H1 (cell line): Measurements from ENCODE around the gene DNASE2B. TPM values are rescaled to one million over a fixed set of nuclear protein-coding genes. Genes with fewer than 3 reads are reported as not detected.

ENCODE experiments used
- CTCF ChIA-PET: fragments of 300-600 bp; sonication (Branson Sonifier 250); formaldehyde crosslinking; loops from one replicate; lab custom pipeline; 2021; ENCODE audit not compliant: partially characterized antibody; lab: Charles Lee
- POLR2A ChIA-PET: fragments of 300-600 bp; sonication (Branson Sonifier 250); formaldehyde crosslinking; loops from one replicate; lab custom pipeline; 2021; ENCODE audit warnings: inconsistent platforms; ENCODE audit not compliant: partially characterized antibody; lab: Charles Lee
- DNase-seq, 2 experiments: peaks; one replicate each; pipeline versions ENCODE4 v3.0.0 to v3.0.0-alpha.2; 2010 to 2022; ENCODE audit warnings: low spot score in 2 of 2, low read depth in 1 of 2, mixed read lengths in 1 of 2
- FAIRE-seq: peaks from 2 replicates; lab custom pipeline; 2011; peaks lifted over from hg19 to GRCh38; lab: Jason Lieb, UNC
- H2AFZ ChIP-seq: 2 replicates; pipeline ENCODE4 v1.8.1; 2012; ENCODE audit warnings: low read length, inconsistent platforms
- H2AK5ac ChIP-seq: 2 replicates; pipeline ENCODE4 v1.6.1; 2013; ENCODE audit warnings: low read depth, low read length
- H2BK120ac ChIP-seq: replicated peaks from 2 replicates; pipeline ENCODE3; 2013; ENCODE audit warnings: low read depth, low read length, inconsistent platforms
- H2BK12ac ChIP-seq: 2 replicates; pipeline ENCODE4 v1.6.1; 2013; ENCODE audit warnings: low read depth, low read length
- H2BK15ac ChIP-seq: 2 replicates; pipeline ENCODE4 v1.6.1; 2013; ENCODE audit warnings: low read length
- H2BK20ac ChIP-seq: 2 replicates; pipeline ENCODE4 v1.6.1; 2013; ENCODE audit warnings: low read length
- H2BK5ac ChIP-seq: 2 replicates; pipeline ENCODE4 v1.6.1; 2013; ENCODE audit warnings: low read depth, low read length
- H3K14ac ChIP-seq: 2 replicates; pipeline ENCODE4 v1.6.1; 2013; ENCODE audit warnings: inconsistent platforms; ENCODE audit not compliant: insufficient read length
- H3K18ac ChIP-seq: 2 replicates; pipeline ENCODE4 v1.6.1; 2013; ENCODE audit warnings: low read length; ENCODE audit errors: extremely low read depth
- H3K23ac ChIP-seq: 2 replicates; pipeline ENCODE4 v1.6.1; 2013; ENCODE audit warnings: inconsistent platforms; ENCODE audit not compliant: insufficient read length
- H3K23me2 ChIP-seq: 2 replicates; pipeline ENCODE4 v1.6.1; 2013; ENCODE audit warnings: low read depth, low read length
- H3K27ac ChIP-seq: 2 replicates; pipeline ENCODE4 v1.6.1; 2011; ENCODE audit warnings: low read depth, low read length, inconsistent platforms
- H3K27me3 ChIP-seq, 4 experiments: replicated peaks in 1 of 4; 1 replicate in 1 of 4; 2 replicates in 3 of 4; pipeline versions ENCODE4 v1.6.1 to v1.8.1; 2011 to 2013; ENCODE audit warnings: low read length in 3 of 4, mild to moderate bottlenecking in 3 of 4, inconsistent platforms in 2 of 4, mixed read lengths in 2 of 4, moderate library complexity in 1 of 4; ENCODE audit not compliant: control insufficient read depth in 3 of 4, insufficient read depth in 3 of 4; ENCODE audit errors: extremely low read depth in 1 of 4
- H3K36me3 ChIP-seq, 4 experiments: 2 replicates each; pipeline versions ENCODE4 v1.6.1 to v1.8.1; 2011 to 2013; ENCODE audit warnings: mild to moderate bottlenecking in 4 of 4, low read length in 3 of 4, moderate library complexity in 2 of 4, control low read depth in 1 of 4, inconsistent platforms in 1 of 4; ENCODE audit not compliant: insufficient read depth in 4 of 4, control insufficient read depth in 2 of 4
- H3K4ac ChIP-seq: replicated peaks from 2 replicates; pipeline ENCODE3; 2013; ENCODE audit warnings: low read length, low read depth, mixed read lengths, inconsistent platforms; ENCODE audit not compliant: insufficient read length
- H3K4me1 ChIP-seq, 4 experiments: replicated peaks in 1 of 4; 1 replicate in 1 of 4; 2 replicates in 3 of 4; pipeline versions ENCODE4 v1.6.1 to v1.8.1; 2011 to 2013; ENCODE audit warnings: low read length in 3 of 4, inconsistent platforms in 2 of 4, mixed read lengths in 1 of 4; ENCODE audit not compliant: insufficient read depth in 4 of 4, control insufficient read depth in 3 of 4
- H3K4me2 ChIP-seq, 2 experiments: 2 replicates each; pipeline versions ENCODE4 v1.6.1 to v1.8.1; 2011 to 2013; ENCODE audit warnings: low read depth in 2 of 2, low read length in 2 of 2, control low read depth in 1 of 2, inconsistent platforms in 1 of 2, mild to moderate bottlenecking in 1 of 2; ENCODE audit not compliant: insufficient read depth in 1 of 2
- H3K4me3 ChIP-seq, 4 experiments: fragments of 200-600, 300-600 bp in 1 of 4; sonication (generic), shearing (Covaris generic), sonication (Bioruptor Twin) in 1 of 4; 2 replicates each; pipeline versions ENCODE4 v1.5.1 to v1.8.1; 2011 to 2016; ENCODE audit warnings: low read length in 4 of 4, low read depth in 3 of 4, control low read depth in 2 of 4, inconsistent platforms in 2 of 4, mild to moderate bottlenecking in 2 of 4, mixed read lengths in 1 of 4, moderate library complexity in 1 of 4; ENCODE audit not compliant: insufficient read depth in 2 of 4; ENCODE audit errors: extremely low read depth in 1 of 4
- H3K56ac ChIP-seq: replicated peaks from 2 replicates; pipeline ENCODE3; 2013; ENCODE audit warnings: low read depth, mild to moderate bottlenecking, mixed read lengths, low read length, inconsistent platforms; ENCODE audit not compliant: insufficient read length
- H3K79me1 ChIP-seq: 2 replicates; pipeline ENCODE4 v1.6.1; 2013; ENCODE audit warnings: low read depth, low read length, control low read depth
- H3K79me2 ChIP-seq, 2 experiments: 2 replicates each; pipeline versions ENCODE4 v1.6.1 to v1.8.1; 2012 to 2013; ENCODE audit warnings: low read length in 2 of 2, mild to moderate bottlenecking in 2 of 2, inconsistent platforms in 1 of 2; ENCODE audit not compliant: insufficient read depth in 2 of 2, control insufficient read depth in 1 of 2
- H3K9ac ChIP-seq, 4 experiments: replicated peaks in 1 of 4; 1 replicate in 1 of 4; 2 replicates in 3 of 4; pipeline versions ENCODE4 v1.6.1 to v1.8.1; 2011 to 2013; ENCODE audit warnings: low read depth in 3 of 4, low read length in 3 of 4, control low read depth in 2 of 4, mild to moderate bottlenecking in 2 of 4, moderate library complexity in 2 of 4, inconsistent platforms in 1 of 4; ENCODE audit errors: extremely low read depth in 1 of 4
- H3K9me3 ChIP-seq, 2 experiments: 2 replicates each; pipeline versions ENCODE4 v1.6.1 to v1.8.1; 2012 to 2013; ENCODE audit warnings: mild to moderate bottlenecking in 2 of 2, moderate library complexity in 2 of 2, control low read depth in 1 of 2, inconsistent platforms in 1 of 2, low read depth in 1 of 2, low read length in 1 of 2, mixed read lengths in 1 of 2; ENCODE audit not compliant: insufficient read depth in 2 of 2
- H4K20me1 ChIP-seq, 2 experiments: replicated peaks in 1 of 2; 2 replicates each; pipeline versions ENCODE3 to v1.8.1; 2011 to 2013; ENCODE audit warnings: inconsistent platforms in 2 of 2, low read length in 2 of 2, mild to moderate bottlenecking in 1 of 2; ENCODE audit not compliant: insufficient read depth in 2 of 2, control insufficient read depth in 1 of 2
- H4K5ac ChIP-seq: 2 replicates; pipeline ENCODE4 v1.6.1; 2013; ENCODE audit warnings: low read length, low read depth, mixed read lengths, inconsistent platforms; ENCODE audit not compliant: insufficient read length
- H4K8ac ChIP-seq: 2 replicates; pipeline ENCODE4 v1.8.0; 2013; ENCODE audit warnings: mild to moderate bottlenecking, moderate library complexity, low read length, inconsistent platforms; ENCODE audit not compliant: insufficient read depth; ENCODE audit errors: extremely low read depth
- H4K91ac ChIP-seq: replicated peaks from 2 replicates; pipeline ENCODE3; 2013; ENCODE audit warnings: low read length, mixed read lengths, inconsistent platforms; ENCODE audit not compliant: insufficient read length
- CBX5 ChIP-seq: fragments of 300-800, 300-1000 bp; sonication (generic); IDR thresholded peaks from 2 replicates; pipeline ENCODE4 v1.7.1; 2016; ENCODE audit warnings: antibody characterized with exemption, low read length, low read depth
- CEBPB ChIP-seq: IDR thresholded peaks from 2 replicates; pipeline ENCODE4 v1.6.1; 2012; ENCODE audit warnings: low read depth, low read length
- RAD21 ChIP-seq, 2 experiments: IDR thresholded peaks in 1 of 2; conservative IDR thresholded peaks in 1 of 2; 2 replicates each; pipeline ENCODE4 v1.6.1; 2011; ENCODE audit warnings: low read depth in 2 of 2, low read length in 2 of 2, improper control_type of control experiment in 1 of 2, inconsistent platforms in 1 of 2, mild to moderate bottlenecking in 1 of 2, moderate library complexity in 1 of 2
- SP2 ChIP-seq: IDR thresholded peaks from 2 replicates; pipeline ENCODE4 v1.6.1; 2012; ENCODE audit warnings: mild to moderate bottlenecking, low read length, inconsistent platforms
- WGBS, 2 experiments: shearing (Covaris generic) in 1 of 2; methylation state at CpG; one replicate each; pipeline versions ENCODE4 v1.1.6 to v1.1.7; 2013 to 2015; ENCODE audit warnings: low lambda C conversion rate in 2 of 2, mixed read lengths in 2 of 2, inconsistent platforms in 1 of 2, low coverage in 1 of 2, missing lambda C conversion rate in 1 of 2; ENCODE audit not compliant: insufficient replicate concordance in 2 of 2, insufficient coverage in 1 of 2, insufficient read length in 1 of 2; ENCODE audit errors: extremely low coverage in 1 of 2, missing lambda C conversion rate in 1 of 2; 5-methylcytosine and 5-hydroxymethylcytosine counted together
- polyA plus RNA-seq, 7 experiments: library from polyadenylated mRNA; depleted of rRNA in 3 of 7; stranded (reverse) in 5 of 7; unstranded in 2 of 7; fragments of >200 nt in 5 of 7; fragments of 200-250 nt in 2 of 7; gene quantifications; 1 replicate in 5 of 7; 2 replicates in 1 of 7; 4 replicates in 1 of 7; pipeline versions ENCODE4 v1.2.1 to v1.2.3, GENCODE V29; 2011 to 2013; ENCODE audit warnings: missing spikeins in 2 of 7, mixed read lengths in 2 of 7
- total RNA-seq: library from RNA; stranded (reverse); fragmentation: NEBNext Ultra II Directional; extraction: Animal tissue kit (Norgen Biotek cat#: 25700); gene quantifications from 2 replicates; pipeline ENCODE4 v1.2.1, GENCODE V29; 2021

Gene DNASE2B
- total and polyA plus RNA-seq, 2 of the 8 experiments (the other 6 are each of a cell fraction or from before 2014, with no cell fraction given): not detected

DNA sequence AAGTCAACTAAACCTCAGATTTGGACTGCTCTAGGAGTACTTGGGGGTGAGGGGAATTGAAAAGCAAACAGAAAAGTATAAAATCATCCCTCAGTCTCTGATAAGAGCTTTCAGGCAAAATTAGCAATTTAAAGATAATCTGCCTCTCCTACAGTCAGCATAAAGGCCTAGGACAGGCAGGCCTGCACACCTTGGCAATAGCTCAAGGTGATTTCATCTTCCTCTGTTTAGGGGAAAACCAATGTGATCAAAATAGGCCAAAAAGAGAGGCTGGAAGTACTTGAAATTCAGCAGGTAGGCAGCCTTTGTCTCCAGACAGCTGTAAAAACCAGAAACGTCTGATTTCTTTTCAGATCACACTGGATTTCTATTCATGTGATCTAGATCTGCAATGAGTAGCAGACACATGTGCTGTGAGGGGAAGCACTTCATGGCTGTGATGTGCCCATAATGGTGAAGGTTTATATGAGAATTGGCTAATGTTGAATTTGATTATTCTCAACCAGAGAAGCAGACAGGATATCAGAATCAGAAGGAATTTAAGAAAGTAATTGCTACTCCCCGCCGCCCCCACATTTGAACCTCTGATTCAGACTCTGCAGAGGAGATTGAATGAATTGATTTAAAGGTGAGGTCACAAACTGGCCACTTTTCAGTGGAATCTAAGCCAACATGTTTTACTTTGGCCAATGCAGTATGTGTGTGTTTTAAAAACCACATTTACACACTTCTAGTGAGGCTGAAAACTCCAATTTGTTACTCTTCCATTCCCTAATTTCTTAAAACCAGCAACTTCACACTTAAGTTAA is 45.8 kb upstream of the DNASE2B start:
- Histone ChIP-seq H3K27me3 (no peaks in the 10 kb centered on the region), H2BK120ac (no peak overlapping the region), H4K5ac (no peak overlapping the region), H2BK12ac (no peak overlapping the region), H3K9me3 (no peaks in the 10 kb centered on the region), H2AFZ (no peak overlapping the region), H3K27ac (no peak overlapping the region), H3K23me2 (no peaks in the 10 kb centered on the region), H3K23ac (no peak overlapping the region), H3K79me1 (no peaks in the 10 kb centered on the region), H2BK5ac (no peak overlapping the region), H3K4me1 (no peaks in the 10 kb centered on the region), H3K18ac (no peak overlapping the region), H3K9ac (no peak overlapping the region), H3K56ac (no peak overlapping the region), H3K4me3 (no peak overlapping the region), H4K8ac (no peak overlapping the region), H3K4ac (no peak overlapping the region), H2BK15ac (no peak overlapping the region), H3K79me2 (no peaks in the 10 kb centered on the region), H2BK20ac (no peak overlapping the region), H3K14ac (no peak overlapping the region), H3K4me2 (no peak overlapping the region), H4K20me1 (no peaks in the 10 kb centered on the region), H3K36me3 (no peaks in the 10 kb centered on the region), H2AK5ac (no peak overlapping the region), H4K91ac (no peak overlapping the region)
- FAIRE-seq (no peak), DNase-seq (no peak)
- CTCF ChIA-PET: no interaction called here
- no peak for TF ChIP-seq CBX5
- TF ChIP-seq CEBPB: no peak
- TF ChIP-seq SP2: no peak
- no peak for TF ChIP-seq RAD21 (IDR thresholded peaks at IDR 0.05 in 1 of 2, conservative IDR thresholded peaks at IDR 0.05 in 1 of 2; ENCODE audit: low read depth in 2 of 2, low read length in 2 of 2)
- POLR2A ChIA-PET: no interaction called here
- 84% methylated on average over 3 of the region's 3 CpGs; no CpG with 5 or more reads in 1 of the 2 experiments for WGBS, 2 experiments
